PC-3 (cell line): Measurements from ENCODE around the gene RNF39.

Source experiments
- CTCF ChIP-seq: fragments of 300-600 bp; sonication (generic); conservative IDR thresholded peaks from 2 replicates; pipeline ENCODE4 v1.5.1; 2017; ENCODE audit warnings: antibody characterized with exemption, low read depth, mild to moderate bottlenecking, low read length
- EZH2 ChIP-seq: fragments of 300-600 bp; sonication (generic); IDR thresholded peaks from one replicate; pipeline ENCODE4 v1.6.1; 2017; ENCODE audit warnings: antibody characterized with exemption, mild to moderate bottlenecking, low read length; ENCODE audit not compliant: unreplicated experiment

GRCh38 chr6:30073489-30074235, 1.9 kb downstream of the RNF39 start:
- TF ChIP-seq EZH2 = no peak
- no peak for TF ChIP-seq CTCF
